K562 (cell line): ENCODE data around the gene CAPN10. TPM values are rescaled to one million over a fixed set of nuclear protein-coding genes. Genes with fewer than 3 reads are reported as not detected.
A peak's percentile ranks its signal among the peaks of the same experiment; 100 is the strongest.

Experiments
- CCNT2 ChIP-seq: IDR thresholded peaks from 2 replicates; pipeline ENCODE4 v1.6.1; 2011; ENCODE audit warnings: borderline replicate concordance, low read depth, mild to moderate bottlenecking, moderate library complexity, mixed read lengths, low read length; ENCODE audit not compliant: insufficient read length; ENCODE audit errors: extremely low read depth
- E2F8 ChIP-seq: fragments of 450-650 bp; IDR thresholded peaks from 2 replicates; pipeline ENCODE4 v1.7.1; 2018; ENCODE audit warnings: mild to moderate bottlenecking, low read depth; ENCODE audit not compliant: partially characterized antibody
- ETV6 ChIP-seq, 3 experiments: fragments of 150-350 bp in 1 of 3; sonication (generic) in 1 of 3; formaldehyde crosslinking in 1 of 3; IDR thresholded peaks; 2 replicates each; pipeline versions ENCODE4 v1.6.1 to v1.8.0; 2014 to 2022; ENCODE audit warnings: borderline replicate concordance in 2 of 3, low read depth in 2 of 3, antibody characterized with exemption in 1 of 3, low read length in 1 of 3, mild to moderate bottlenecking in 1 of 3, missing genetic modification reagents in 1 of 3
- FOXM1 ChIP-seq, 2 experiments: fragments of 450-650 bp in 1 of 2; sonication (generic) in 1 of 2; formaldehyde crosslinking in 1 of 2; IDR thresholded peaks; 2 replicates each; pipeline versions ENCODE4 v1.6.1 to v1.9.0; 2017 to 2022; ENCODE audit warnings: low read depth in 2 of 2, mild to moderate bottlenecking in 2 of 2, missing genetic modification reagents in 1 of 2, moderate library complexity in 1 of 2
- GATAD2B ChIP-seq: fragments of 450-650 bp; IDR thresholded peaks from 2 replicates; pipeline ENCODE4 v1.6.1; 2017; ENCODE audit warnings: mild to moderate bottlenecking, borderline replicate concordance
- MEIS2 ChIP-seq: fragments of 450-650 bp; IDR thresholded peaks from 2 replicates; pipeline ENCODE4 v1.6.1; 2014; ENCODE audit warnings: mild to moderate bottlenecking; ENCODE audit not compliant: partially characterized antibody
- NUFIP1 ChIP-seq: fragments of 450-650 bp; IDR thresholded peaks from 2 replicates; pipeline ENCODE4 v1.6.1; 2018; ENCODE audit not compliant: partially characterized antibody
- POLR2B ChIP-seq: fragments of 450-650 bp; IDR thresholded peaks from 2 replicates; pipeline ENCODE4 v1.6.1; 2018; ENCODE audit warnings: low read depth; ENCODE audit not compliant: partially characterized antibody
- TGIF2 ChIP-seq: sonication (generic); formaldehyde crosslinking; IDR thresholded peaks from 2 replicates; pipeline ENCODE4 v1.8.1; 2022; ENCODE audit warnings: mild to moderate bottlenecking, missing genetic modification reagents, moderate library complexity
- ZBTB9 ChIP-seq: fragments of 450-650 bp; formaldehyde crosslinking; IDR thresholded peaks from 2 replicates; pipeline ENCODE4 v1.4.0; 2020; ENCODE audit warnings: mild to moderate bottlenecking, moderate library complexity
- ZFP1 ChIP-seq: fragments of 450-650 bp; formaldehyde crosslinking; IDR thresholded peaks from 2 replicates; pipeline ENCODE4 v1.4.0; 2020; ENCODE audit warnings: mild to moderate bottlenecking, mixed read lengths
- ZNF707 ChIP-seq: fragments of 250-450 bp; sonication (Bioruptor Pico); conservative IDR thresholded peaks from 2 replicates; pipeline ENCODE4 v1.8.0; 2022; ENCODE audit warnings: inconsistent platforms, mild to moderate bottlenecking, moderate library complexity
- polyA plus RNA-seq, 8 experiments: library from polyadenylated mRNA; depleted of rRNA in 4 of 8; stranded (reverse) in 5 of 8; unstranded in 3 of 8; fragments of >200 nt; fragmentation: Nextera tagmentation in 2 of 8; fragmentation: Illumina TruSeq in 1 of 8; extraction: Ambion mirVana in 2 of 8; extraction: Trizol in 1 of 8; gene quantifications; 2 replicates each; pipeline versions ENCODE4 v1.2.1 to v1.2.3, GENCODE V29; 2011 to 2014; ENCODE audit warnings: inconsistent platforms in 1 of 8, missing spikeins in 1 of 8
- total RNA-seq, 7 experiments: library from RNA; depleted of rRNA in 6 of 7; stranded (reverse); fragments of >200 nt in 6 of 7; fragmentation: Illumina TruSeq in 2 of 7; extraction: Trizol in 2 of 7; gene quantifications; 2 replicates each; pipeline versions ENCODE4 v1.2.1 to v1.2.3, GENCODE V29; 2011 to 2021; ENCODE audit warnings: low replicate concordance in 1 of 7
- TF ChIP-seq, protein P1 (sequence below): sonication (generic); formaldehyde crosslinking; IDR thresholded peaks from 2 replicates; pipeline ENCODE4 v1.8.1; 2023; ENCODE audit warnings: mild to moderate bottlenecking, missing genetic modification reagents
- TF ChIP-seq, protein P2 (sequence below): sonication (generic); formaldehyde crosslinking; IDR thresholded peaks from 2 replicates; pipeline ENCODE4 v1.8.1; 2023; ENCODE audit warnings: mild to moderate bottlenecking, missing genetic modification reagents
- TF ChIP-seq, protein P3 (sequence below), 2 experiments: fragments of 250-450 bp in 1 of 2; fragments of 450-650 bp in 1 of 2; sonication (Bioruptor Pico) in 1 of 2; IDR thresholded peaks; 2 replicates each; pipeline versions ENCODE4 v1.6.1 to v1.8.0; 2016 to 2021; ENCODE audit warnings: mild to moderate bottlenecking in 2 of 2, moderate library complexity in 2 of 2, missing compliant biosample characterization in 1 of 2, missing genetic modification characterization in 1 of 2

CAPN10 gene
- total and polyA plus RNA-seq, 9 of the 15 experiments (the other 6 are each of a cell fraction or from before 2014, with no cell fraction given): 0.08 to 26.1 (median 8.4) TPM

DNA sequence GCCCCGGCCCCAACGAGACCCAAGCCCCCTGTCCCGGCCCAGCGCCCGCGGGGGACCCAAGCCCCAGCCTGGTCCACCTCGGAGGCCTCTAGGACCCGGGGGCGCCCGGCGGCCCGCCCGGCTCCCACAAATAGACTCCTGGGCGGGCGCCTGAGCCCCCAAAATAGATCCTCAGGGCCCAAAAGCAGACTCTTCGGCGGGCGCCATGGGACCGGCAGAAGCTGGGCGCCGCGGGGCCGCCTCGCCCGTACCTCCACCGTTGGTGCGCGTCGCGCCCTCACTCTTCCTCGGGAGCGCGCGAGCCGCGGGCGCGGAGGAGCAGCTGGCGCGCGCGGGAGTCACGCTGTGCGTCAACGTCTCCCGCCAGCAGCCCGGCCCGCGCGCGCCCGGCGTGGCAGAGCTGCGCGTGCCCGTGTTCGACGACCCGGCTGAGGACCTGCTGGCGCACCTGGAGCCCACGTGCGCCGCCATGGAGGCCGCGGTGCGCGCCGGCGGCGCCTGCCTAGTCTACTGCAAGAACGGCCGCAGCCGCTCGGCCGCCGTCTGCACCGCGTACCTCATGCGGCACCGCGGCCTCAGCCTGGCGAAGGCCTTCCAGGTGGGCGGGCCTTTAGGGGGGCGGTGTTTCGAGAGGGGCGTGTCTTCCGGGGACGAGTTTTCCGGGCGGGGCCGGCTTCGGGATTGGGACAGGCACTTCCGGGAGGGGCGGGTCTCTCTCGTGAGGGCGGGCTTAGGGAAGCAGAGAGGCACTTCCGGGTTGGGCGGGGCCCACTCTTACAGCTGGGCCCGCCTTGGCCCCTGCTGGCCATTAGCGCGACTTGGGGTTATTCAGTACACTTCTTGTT is 25.8 kb upstream of the CAPN10 start (continued):
- TF ChIP-seq, protein P1, sequence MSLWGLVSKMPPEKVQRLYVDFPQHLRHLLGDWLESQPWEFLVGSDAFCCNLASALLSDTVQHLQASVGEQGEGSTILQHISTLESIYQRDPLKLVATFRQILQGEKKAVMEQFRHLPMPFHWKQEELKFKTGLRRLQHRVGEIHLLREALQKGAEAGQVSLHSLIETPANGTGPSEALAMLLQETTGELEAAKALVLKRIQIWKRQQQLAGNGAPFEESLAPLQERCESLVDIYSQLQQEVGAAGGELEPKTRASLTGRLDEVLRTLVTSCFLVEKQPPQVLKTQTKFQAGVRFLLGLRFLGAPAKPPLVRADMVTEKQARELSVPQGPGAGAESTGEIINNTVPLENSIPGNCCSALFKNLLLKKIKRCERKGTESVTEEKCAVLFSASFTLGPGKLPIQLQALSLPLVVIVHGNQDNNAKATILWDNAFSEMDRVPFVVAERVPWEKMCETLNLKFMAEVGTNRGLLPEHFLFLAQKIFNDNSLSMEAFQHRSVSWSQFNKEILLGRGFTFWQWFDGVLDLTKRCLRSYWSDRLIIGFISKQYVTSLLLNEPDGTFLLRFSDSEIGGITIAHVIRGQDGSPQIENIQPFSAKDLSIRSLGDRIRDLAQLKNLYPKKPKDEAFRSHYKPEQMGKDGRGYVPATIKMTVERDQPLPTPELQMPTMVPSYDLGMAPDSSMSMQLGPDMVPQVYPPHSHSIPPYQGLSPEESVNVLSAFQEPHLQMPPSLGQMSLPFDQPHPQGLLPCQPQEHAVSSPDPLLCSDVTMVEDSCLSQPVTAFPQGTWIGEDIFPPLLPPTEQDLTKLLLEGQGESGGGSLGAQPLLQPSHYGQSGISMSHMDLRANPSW (CRISPR knock-in tag): no peak
- TF ChIP-seq CCNT2 (peak; percentile 58), ZFP1 (CRISPR knock-in tag) (no peak), MEIS2 (no peak), TGIF2 (CRISPR knock-in tag) (0 out of 2 replicates have a peak, but pooled peaks have one; percentile 25), NUFIP1 (no peak), ZNF707 (CRISPR knock-in tag) (no peak), POLR2B (no peak), FOXM1 (IDR thresholded peaks at IDR 0.05; ENCODE audit: low read depth) (no peak), FOXM1 (CRISPR knock-in tag; IDR thresholded peaks at IDR 0.05; ENCODE audit: low read depth) (no peak), GATAD2B (peak; percentile 75; the same call in 1 of the 2 replicates), ZBTB9 (CRISPR knock-in tag) (peak; percentile 14; the same call in 1 of the 2 replicates), E2F8 (peak; percentile 82), ETV6 (IDR thresholded peaks at IDR 0.05; ENCODE audit: borderline replicate concordance in 1 of 2, low read depth in 2 of 2, low read length in 1 of 2) (no peak), ETV6 (CRISPR knock-in tag; IDR thresholded peaks at IDR 0.05; ENCODE audit: borderline replicate concordance) (no peak)
- TF ChIP-seq, protein P2, sequence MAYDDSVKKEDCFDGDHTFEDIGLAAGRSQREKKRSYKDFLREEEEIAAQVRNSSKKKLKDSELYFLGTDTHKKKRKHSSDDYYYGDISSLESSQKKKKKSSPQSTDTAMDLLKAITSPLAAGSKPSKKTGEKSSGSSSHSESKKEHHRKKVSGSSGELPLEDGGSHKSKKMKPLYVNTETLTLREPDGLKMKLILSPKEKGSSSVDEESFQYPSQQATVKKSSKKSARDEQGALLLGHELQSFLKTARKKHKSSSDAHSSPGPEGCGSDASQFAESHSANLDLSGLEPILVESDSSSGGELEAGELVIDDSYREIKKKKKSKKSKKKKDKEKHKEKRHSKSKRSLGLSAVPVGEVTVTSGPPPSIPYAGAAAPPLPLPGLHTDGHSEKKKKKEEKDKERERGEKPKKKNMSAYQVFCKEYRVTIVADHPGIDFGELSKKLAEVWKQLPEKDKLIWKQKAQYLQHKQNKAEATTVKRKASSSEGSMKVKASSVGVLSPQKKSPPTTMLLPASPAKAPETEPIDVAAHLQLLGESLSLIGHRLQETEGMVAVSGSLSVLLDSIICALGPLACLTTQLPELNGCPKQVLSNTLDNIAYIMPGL: no peak
- TF ChIP-seq, protein P3, sequence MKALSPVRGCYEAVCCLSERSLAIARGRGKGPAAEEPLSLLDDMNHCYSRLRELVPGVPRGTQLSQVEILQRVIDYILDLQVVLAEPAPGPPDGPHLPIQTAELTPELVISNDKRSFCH (CRISPR knock-in tag; IDR thresholded peaks at IDR 0.05): no peak
- TF ChIP-seq, protein P3 (tag; IDR thresholded peaks at IDR 0.05): peak; percentile 71
